ENCODE results near the gene ALPP.

- TF ChIP-seq REST (IDR thresholded peaks at IDR 0.05; ENCODE audit: insufficient read depth in 1 of 2, low read depth in 2 of 2, low read length in 2 of 2) (no peak), POLR2AphosphoS5 (IDR thresholded peaks at IDR 0.05; ENCODE audit: low read depth, low read length) (no peak), TAF1 (IDR thresholded peaks at IDR 0.05; ENCODE audit: borderline replicate concordance, insufficient read depth, low read length) (no peak)
Observed at GRCh38 chr2:232369126-232369951, 9.2 kb upstream of the ALPP start.
